Hippocampal formation (tissue), 2 donors: ENCODE measurements around the gene KRT2.
"Not testable (repeated sequence)": the region's sequence is repeated elsewhere in the genome, so short reads cannot be mapped to it uniquely, and the experiment has no call there.

Source experiments
- DNase-seq, 2 donors: peaks; one replicate each; lab custom pipeline; 2025; lab: John Stamatoyannopoulos, UW

The KRT2 gene

GRCh38 chr12:52684431-52684830 is 32.4 kb upstream of the KRT2 start:
- no peak for DNase-seq

GRCh38 chr12:52683575-52684300 is 31.7 kb upstream of the KRT2 start:
- DNase-seq, result no peak

DNA sequence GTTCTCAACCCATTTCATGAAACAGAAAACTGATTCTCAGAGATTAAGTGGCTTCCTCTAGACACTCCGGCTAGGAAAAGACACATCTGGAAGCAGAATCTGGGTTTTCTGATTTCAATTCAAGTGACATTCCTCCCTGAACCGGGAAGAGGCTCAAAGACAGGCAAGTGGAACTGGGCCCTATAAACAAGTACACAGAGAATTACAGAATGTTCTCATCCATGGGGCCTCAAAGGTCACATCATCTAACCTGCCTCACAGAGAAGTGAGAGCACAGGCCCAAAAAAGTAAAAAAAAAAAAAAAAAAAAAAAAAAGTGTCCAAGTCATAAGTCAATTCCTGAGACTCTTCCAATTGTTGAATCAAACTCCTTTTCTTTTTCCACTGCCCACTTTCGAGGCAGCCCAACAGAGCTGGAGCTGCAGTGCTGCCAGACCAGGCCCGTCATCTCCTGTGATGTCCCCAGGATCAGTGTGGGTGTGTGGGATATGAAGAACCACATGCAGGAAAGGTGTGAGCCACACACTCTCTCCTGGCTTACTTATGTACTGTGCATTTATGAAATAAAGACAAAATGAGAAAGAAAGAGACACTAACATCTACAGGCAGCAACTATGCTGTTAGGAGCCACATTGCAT is 31.0 kb upstream of the KRT2 start:
- no peak for DNase-seq

- DNase-seq, result no peak
Observed at GRCh38 chr12:52682381-52682660, 30.3 kb upstream of the KRT2 start.

GRCh38 chr12:52681526-52682380 is 29.7 kb upstream of the KRT2 start:
- no peak for DNase-seq

DNA sequence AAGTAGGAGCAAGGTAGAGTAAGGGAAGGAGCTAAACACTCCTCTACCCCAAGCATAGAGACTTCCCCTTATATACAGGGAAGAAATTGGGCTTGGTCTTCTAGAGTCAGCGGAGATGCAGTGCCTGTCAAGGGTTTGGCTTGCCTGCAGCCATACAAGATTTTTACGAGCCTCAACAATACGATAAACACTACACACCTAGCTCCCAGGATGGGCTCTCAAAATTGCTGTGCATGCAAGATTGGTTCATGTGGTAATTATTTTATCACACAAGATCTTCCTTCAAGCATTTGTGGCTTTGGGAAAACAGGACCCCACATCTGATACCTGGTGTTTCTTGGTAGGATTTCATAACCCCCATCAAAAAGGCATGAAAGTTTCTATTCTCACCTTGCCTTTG is 28.4 kb upstream of the KRT2 start, which contains the start of gene KRT1:
KRT1 (minus strand) TSS at position 45 of the 400 bp plus-strand sequence. CDS start 59 bp downstream, outside the sequence.
- no peak for DNase-seq

GRCh38 chr12:52679875-52680274 is 27.9 kb upstream of the KRT2 start:
- no peak for DNase-seq

DNA sequence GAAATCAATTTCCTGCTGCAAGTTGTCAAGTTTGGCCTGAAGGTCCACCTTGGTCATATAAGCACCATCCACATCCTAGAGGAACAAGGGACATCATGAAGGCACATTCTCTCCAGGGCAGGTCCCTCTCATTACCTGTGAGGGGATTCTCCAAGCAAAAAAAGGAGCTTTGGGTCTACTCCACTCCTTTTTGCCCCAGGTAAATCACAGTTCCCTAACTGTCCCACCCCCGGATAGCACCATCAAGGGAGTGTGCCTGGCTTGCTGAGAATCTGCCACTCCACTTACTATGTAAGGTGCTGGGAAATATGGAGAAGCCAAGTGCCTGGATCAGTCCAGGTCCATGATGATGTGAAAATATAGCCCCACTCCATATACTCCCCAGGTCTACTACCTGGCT is 25.7 kb upstream of the KRT2 start:
- DNase-seq, result no peak

DNA sequence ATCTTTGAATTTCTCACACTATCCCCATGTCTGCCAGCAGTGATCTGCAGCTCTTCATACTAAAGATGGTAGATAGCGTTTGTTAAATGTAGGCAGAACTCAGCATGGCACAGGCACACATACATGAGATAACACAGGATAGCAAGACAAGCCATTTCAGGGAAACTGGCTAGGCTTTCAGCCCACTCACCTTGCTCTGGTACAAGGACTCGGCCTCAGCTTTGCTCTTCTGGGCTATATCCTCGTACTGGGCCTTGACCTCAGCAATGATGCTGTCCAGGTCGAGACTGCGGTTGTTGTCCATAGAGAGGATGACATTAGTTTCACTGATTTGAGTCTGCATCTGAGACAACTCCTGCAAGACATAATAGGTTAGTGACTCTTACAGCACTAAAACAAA is 25.1 kb upstream of the KRT2 start:
- DNase-seq, result no peak

GRCh38 chr12:52676163-52676562 is 24.2 kb upstream of the KRT2 start:
- no peak for DNase-seq

DNA sequence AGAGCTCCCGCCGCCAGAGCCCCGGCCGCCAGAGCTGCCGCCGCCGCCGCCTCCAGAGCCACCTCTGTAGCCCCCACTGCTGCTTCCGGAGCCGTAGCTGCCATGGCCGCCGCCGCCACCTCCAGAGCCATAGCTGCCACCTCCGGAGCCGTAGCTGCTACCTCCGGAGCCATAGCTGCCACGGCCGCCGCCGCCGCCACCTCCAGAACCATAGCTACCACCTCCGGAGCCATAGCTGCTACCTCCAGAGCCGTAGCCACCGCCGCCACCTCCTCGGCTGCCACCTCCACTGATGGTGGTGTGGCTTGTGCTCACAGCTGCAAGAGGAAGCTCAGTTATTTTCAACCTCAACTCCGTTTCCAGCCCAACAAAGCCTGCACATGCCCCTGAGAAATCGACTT is 23.3 kb upstream of the KRT2 start:
- no peak for DNase-seq

GRCh38 chr12:52674433-52674775 is 22.4 kb upstream of the KRT2 start:
- no peak for DNase-seq

GRCh38 chr12:52673713-52674432 is 21.9 kb upstream of the KRT2 start:
- DNase-seq, result no peak

DNA sequence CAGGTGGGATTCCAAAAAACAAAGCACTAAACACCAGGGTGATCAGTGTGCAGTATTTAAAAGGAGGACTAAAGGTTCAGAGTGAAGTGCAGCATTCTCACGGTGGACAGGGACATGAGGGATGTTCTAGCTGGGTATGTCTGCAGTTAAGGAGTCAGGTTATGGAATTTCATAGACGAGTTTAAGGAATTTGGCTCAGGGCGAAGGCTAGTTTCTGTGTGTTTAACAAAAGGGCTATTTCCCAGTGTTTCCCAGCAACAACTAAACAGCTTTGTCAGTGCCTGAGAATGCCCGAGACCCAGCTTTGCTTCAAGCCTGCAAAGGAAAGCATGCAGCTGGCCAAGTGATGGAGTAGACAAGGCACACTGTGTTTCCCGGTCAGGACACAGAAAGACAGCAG is 21.2 kb upstream of the KRT2 start:
- no peak for DNase-seq

DNA sequence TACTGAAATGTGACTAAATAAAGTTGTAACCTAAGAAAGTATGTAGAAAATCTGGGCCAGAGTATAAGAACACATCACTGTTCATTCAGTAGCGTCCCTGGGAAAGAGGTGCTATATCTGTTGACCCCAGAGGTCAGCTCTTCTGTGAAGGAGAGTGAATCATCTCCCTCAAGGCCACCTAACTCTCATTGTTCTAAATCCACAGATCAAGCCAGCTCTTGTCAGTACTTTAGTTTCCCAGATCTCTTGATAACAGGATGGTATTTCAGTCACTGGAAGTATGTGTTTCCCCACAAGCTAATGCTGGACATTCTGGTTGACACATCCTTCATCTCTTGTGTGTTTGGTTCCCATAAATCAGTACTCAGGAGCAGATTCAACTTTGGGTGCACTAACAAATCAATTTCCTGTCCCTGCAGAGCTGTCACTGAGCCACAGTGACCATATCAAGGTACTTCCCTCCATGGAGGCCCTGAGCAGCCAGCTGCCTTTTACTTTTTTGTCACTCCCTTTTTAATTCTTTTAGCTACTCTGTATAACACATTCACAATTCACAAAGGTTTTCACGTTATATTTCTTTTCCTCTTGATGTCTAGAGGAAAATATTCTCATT is 20.4 kb upstream of the KRT2 start:
- DNase-seq, result no peak

GRCh38 chr12:52670961-52671360 is 18.9 kb upstream of the KRT2 start:
- no peak for DNase-seq

DNA sequence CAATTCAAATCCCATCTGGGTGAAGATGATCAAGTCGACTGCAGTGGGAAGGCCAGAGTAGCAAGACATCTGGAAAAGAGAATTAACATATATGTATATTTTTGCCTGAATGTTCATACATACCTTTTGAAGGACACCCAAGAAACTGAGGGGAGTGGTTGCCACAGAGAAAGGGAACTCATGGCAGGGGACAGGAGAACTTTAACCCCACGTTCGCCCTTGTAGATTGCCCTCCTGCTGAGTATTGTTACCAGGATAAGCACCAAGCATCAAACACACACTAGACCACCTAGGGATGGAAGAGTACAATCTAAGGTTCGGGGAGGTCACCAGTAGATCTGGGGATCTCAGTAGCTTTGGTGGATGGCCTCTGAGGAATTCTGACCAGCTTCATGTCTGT is 18.5 kb upstream of the KRT2 start:
- DNase-seq, result no peak

DNA sequence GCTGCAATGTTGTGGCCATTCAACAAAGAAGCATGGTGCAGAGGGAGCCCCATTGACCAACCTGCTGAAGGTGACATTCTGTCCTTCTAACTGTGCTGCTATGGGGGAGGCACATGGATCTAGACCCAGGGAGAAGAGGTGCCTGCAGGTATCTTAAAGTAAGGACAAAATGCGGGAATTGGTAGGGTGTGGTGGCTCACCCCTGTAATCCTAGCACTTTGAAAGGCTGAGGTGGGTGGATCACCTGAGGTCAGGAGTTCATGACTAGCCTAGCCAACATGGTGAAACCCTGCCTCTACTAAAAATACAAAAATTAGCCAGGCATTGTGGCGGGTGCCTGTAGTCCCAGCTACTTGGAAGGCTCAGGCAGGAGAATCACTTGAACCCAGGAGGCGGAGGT is 17.9 kb upstream of the KRT2 start:
- DNase-seq, result not testable (repeated sequence)

DNA sequence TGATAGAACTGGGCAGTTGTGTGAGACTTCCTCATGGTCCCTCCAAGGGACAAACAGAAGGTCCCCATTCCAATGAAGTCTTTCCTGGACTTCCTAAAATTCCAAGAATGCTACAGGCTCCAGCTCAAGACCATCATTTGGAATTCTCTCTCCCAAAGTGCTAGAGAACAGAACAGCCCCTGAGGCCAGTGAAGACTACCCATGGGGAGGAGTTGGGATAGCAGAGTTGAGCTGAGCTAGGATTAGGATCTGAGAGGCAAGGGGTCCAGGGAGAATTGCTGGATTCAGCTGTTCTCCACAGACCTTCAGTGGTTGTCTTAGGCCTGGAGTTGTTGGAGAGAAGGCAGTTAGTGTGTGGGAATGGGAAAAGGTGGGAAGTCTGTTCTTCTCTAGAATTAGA is 17.4 kb upstream of the KRT2 start:
- DNase-seq, result no peak

DNA sequence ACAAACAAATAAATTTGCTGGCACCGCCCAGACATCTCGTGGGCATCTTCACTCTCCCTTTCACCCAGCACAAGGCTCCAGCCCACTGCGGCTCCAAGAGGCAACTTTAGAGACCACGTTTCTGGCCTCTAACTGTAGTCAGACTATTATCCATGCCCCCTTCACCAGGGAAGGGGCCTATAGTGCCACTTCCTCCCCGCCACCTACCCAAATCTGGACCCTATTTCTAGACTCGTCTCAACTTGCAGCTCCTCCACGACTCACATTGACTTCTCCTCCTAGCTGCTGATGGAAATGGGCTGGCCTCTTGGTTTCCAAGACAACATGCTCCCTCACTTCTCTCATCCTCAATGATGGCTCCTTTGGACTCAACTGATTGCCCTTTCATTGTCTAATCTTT is 15.9 kb upstream of the KRT2 start:
- DNase-seq, result no peak

GRCh38 chr12:52667509-52667908 is 15.5 kb upstream of the KRT2 start:
- DNase-seq, result no peak

DNA sequence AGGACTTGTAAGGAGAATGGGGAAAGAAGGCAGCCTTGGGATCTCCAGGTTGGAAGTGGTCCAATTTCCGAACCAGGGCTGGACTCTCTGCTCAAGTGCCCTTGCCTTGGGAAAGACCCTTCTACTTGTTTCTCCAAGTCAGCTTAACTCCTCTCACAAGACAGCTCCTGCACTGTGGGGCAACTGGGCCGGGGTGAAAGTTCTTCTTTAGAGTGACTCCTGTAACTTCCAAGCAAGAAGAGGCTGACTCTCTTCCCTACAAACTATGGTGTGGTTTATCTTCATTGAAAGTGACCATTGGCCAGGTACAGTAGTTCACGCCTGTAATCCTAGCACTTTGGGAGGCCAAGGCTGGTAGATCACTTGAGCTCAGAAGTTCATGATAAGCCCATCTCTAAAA is 14.5 kb upstream of the KRT2 start:
- DNase-seq, result no peak
